ENCODE measurements around the gene CEP104. TPM values are rescaled to one million over a fixed set of nuclear protein-coding genes. Genes with fewer than 3 reads are reported as not detected.

CEP104 gene
- polyA plus RNA-seq, 2 of the 4 experiments (the other 2 are of a cell fraction), result 14.5 to 28.8 TPM

- no peak for TF ChIP-seq PBX3 (IDR thresholded peaks at IDR 0.05)
- no peak for TF ChIP-seq ATOH8 (CRISPR knock-in tag; IDR thresholded peaks at IDR 0.05; ENCODE audit: low read depth)
- no peak for TF ChIP-seq CHD4 (IDR thresholded peaks at IDR 0.05; ENCODE audit: borderline replicate concordance)
Measured at GRCh38 chr1:3822421-3822820, 34.6 kb downstream of the CEP104 start (continued).

- ChIA-PET CTCF (interaction anchor here (0.9 kb wide), 1 partner anchor 9 kb away, joined by 3 read pairs; no protein-coding TSS in a partner anchor), POLR2A (no interaction called here)
- no peak for DNase-seq (ENCODE audit: low read depth in 1 of 2, low spot score in 1 of 2)
- no peaks in the 10 kb centered on the region for H3K9me3 ChIP-seq
- H3K4me1 ChIP-seq, result no peaks in the 10 kb centered on the region
- TF ChIP-seq CHD4 (IDR thresholded peaks at IDR 0.05; ENCODE audit: borderline replicate concordance) (no peak), HOXB5 (CRISPR knock-in tag; IDR thresholded peaks at IDR 0.05) (no peak), REST (IDR thresholded peaks at IDR 0.05) (no peak), MAFK (IDR thresholded peaks at IDR 0.05; ENCODE audit: partially characterized antibody) (no peak), TFCP2L1 (CRISPR knock-in tag; IDR thresholded peaks at IDR 0.05) (no peak), HEYL (CRISPR knock-in tag; IDR thresholded peaks at IDR 0.05) (no peak), ZNF302 (CRISPR knock-in tag; IDR thresholded peaks at IDR 0.05) (no peak), SMC3 (IDR thresholded peaks at IDR 0.05) (no peak), CEBPB (IDR thresholded peaks at IDR 0.05) (no peak), NPAS2 (CRISPR knock-in tag; IDR thresholded peaks at IDR 0.05; ENCODE audit: borderline replicate concordance) (no peak)
- H3K27ac ChIP-seq, result no peak overlapping the region
- H3K4me3 ChIP-seq, result no peak overlapping the region
- FAIRE-seq, result no peak
- ATAC-seq, result no peak
- H3K4me2 ChIP-seq, result no peak overlapping the region
- WGBS (ENCODE audit: missing lambda C conversion rate), result 89% methylated on average over 15 of the region's 15 CpGs
Measured at GRCh38 chr1:3821908-3822307, 35.1 kb downstream of the CEP104 start.

GRCh38 chr1:3821447-3821846 lies 35.6 kb downstream of the CEP104 start:
- DNase-seq (ENCODE audit: low read depth in 1 of 2, low spot score in 1 of 2) (no peak), ATAC-seq (no peak), FAIRE-seq (no peak)
- ChIA-PET CTCF (interaction anchor here (0.9 to 1.1 kb wide), 2 partner anchors 10 to 19 kb away, joined by 3 to 4 read pairs; no protein-coding TSS in a partner anchor), POLR2A (no interaction called here)
- no peaks in the 10 kb centered on the region for H3K4me1 ChIP-seq
- H3K9me3 ChIP-seq, result no peaks in the 10 kb centered on the region
- H3K4me2 ChIP-seq, result no peak overlapping the region
- H3K27ac ChIP-seq, result no peak overlapping the region
- WGBS (ENCODE audit: missing lambda C conversion rate), result 89% methylated on average over 13 of the region's 13 CpGs
- no peak overlapping the region for H3K4me3 ChIP-seq
- TF ChIP-seq CHD4 (IDR thresholded peaks at IDR 0.05; ENCODE audit: borderline replicate concordance) (no peak), REST (IDR thresholded peaks at IDR 0.05) (no peak), HOXB5 (CRISPR knock-in tag; IDR thresholded peaks at IDR 0.05) (no peak), FOSB (CRISPR knock-in tag; IDR thresholded peaks at IDR 0.05) (no peak), RCOR1 (IDR thresholded peaks at IDR 0.05; ENCODE audit: low read depth, low read length) (no peak), ESRRA (IDR thresholded peaks at IDR 0.05; ENCODE audit: borderline replicate concordance, low read length) (no peak), TFCP2L1 (CRISPR knock-in tag; IDR thresholded peaks at IDR 0.05) (no peak), CBX2 (IDR thresholded peaks at IDR 0.05; ENCODE audit: borderline replicate concordance, low read depth) (no peak), CTCF (IDR thresholded peaks at IDR 0.05) (no peak), RFX5 (IDR thresholded peaks at IDR 0.05) (no peak), PHF8 (IDR thresholded peaks at IDR 0.05; ENCODE audit: borderline replicate concordance, low read depth) (no peak), HMGXB4 (CRISPR knock-in tag; IDR thresholded peaks at IDR 0.05; ENCODE audit: borderline replicate concordance) (no peak), EHF (CRISPR knock-in tag; IDR thresholded peaks at IDR 0.05) (no peak)
